ENCODE measurements around the gene RAPSN. TPM values are rescaled to one million over a fixed set of nuclear protein-coding genes. Genes with fewer than 3 reads are reported as not detected.

Gene RAPSN
- total and polyA plus RNA-seq, 2 experiments from 2014 or later = 0.17 to 0.23 TPM

- H3K4me3 Mint-ChIP-seq = no peak overlapping the region
- H3K27me3 ChIP-seq (ENCODE audit: insufficient read depth) = no peaks in the 10 kb centered on the region
- no peak overlapping the region for H3K4me2 ChIP-seq
- no peaks in the 10 kb centered on the region for H3K4me1 ChIP-seq (ENCODE audit: insufficient read depth)
- TF ChIP-seq STAT1 (IDR thresholded peaks at IDR 0.05; ENCODE audit: unreplicated experiment) = no peak
- TF ChIP-seq JUNB (IDR thresholded peaks at IDR 0.05; ENCODE audit: unreplicated experiment) = no peak
- no peak for TF ChIP-seq POLR2AphosphoS5 (IDR thresholded peaks at IDR 0.05; ENCODE audit: low read depth)
- TF ChIP-seq CTCF (conservative IDR thresholded peaks at IDR 0.05; ENCODE audit: low read depth in 2 of 2) = no peak
- TF ChIP-seq CREB1 (CRISPR knock-in tag; IDR thresholded peaks at IDR 0.05; ENCODE audit: low read depth) = no peak
- no peak for TF ChIP-seq REST (IDR thresholded peaks at IDR 0.05; ENCODE audit: unreplicated experiment)
- TF ChIP-seq ETS1 (IDR thresholded peaks at IDR 0.05) = no peak
- no peak for TF ChIP-seq ZNF114 (CRISPR knock-in tag; IDR thresholded peaks at IDR 0.05)
- no peak for TF ChIP-seq ZNF462 (CRISPR knock-in tag; IDR thresholded peaks at IDR 0.05)
- TF ChIP-seq ZNF331 (CRISPR knock-in tag; IDR thresholded peaks at IDR 0.05; ENCODE audit: low read depth) = no peak
- TF ChIP-seq EZH2phosphoT487 (IDR thresholded peaks at IDR 0.05; ENCODE audit: unreplicated experiment) = no peak
- TF ChIP-seq EZH2 (IDR thresholded peaks at IDR 0.05; ENCODE audit: low read depth, unreplicated experiment) = no peak
- TF ChIP-seq NANOG (IDR thresholded peaks at IDR 0.05; ENCODE audit: borderline replicate concordance) = no peak
- H3K27me3 Mint-ChIP-seq (ENCODE audit: insufficient read depth, low read depth, poor library complexity) = no peaks in the 10 kb centered on the region
- no peaks in the 10 kb centered on the region for H3K36me3 ChIP-seq (ENCODE audit: insufficient read depth)
- H3F3A ChIP-seq (replicated peaks; ENCODE audit: low read depth) = no peaks in the 10 kb centered on the region
- DNase-seq (ENCODE audit: low spot score) = no peak
- H4K20me1 ChIP-seq (replicated peaks; ENCODE audit: insufficient read depth) = no peaks in the 10 kb centered on the region
- no peaks in the 10 kb centered on the region for H3K79me2 ChIP-seq (replicated peaks; ENCODE audit: insufficient read depth)
- no peak overlapping the region for H2AFZ ChIP-seq
- H3K36me3 Mint-ChIP-seq (ENCODE audit: low read depth) = no peaks in the 10 kb centered on the region
- H3K4me3 ChIP-seq = no peak overlapping the region
- ATAC-seq = no peak
- no peaks in the 10 kb centered on the region for H3K9me3 Mint-ChIP-seq
- no peaks in the 10 kb centered on the region for H3K4me1 Mint-ChIP-seq
- H3K27ac ChIP-seq (ENCODE audit: low read depth) = 0 out of 2 replicates have a peak overlapping the region, but pooled peaks have one; percentile 26
- H3K9me2 ChIP-seq (ENCODE audit: insufficient read depth) = no peaks in the 10 kb centered on the region
- no peak overlapping the region for H3K27ac Mint-ChIP-seq
Measured at GRCh38 chr11:47443817-47444216, 5.1 kb downstream of the RAPSN start.
